ENCODE results near the gene HS3ST6. TPM values are rescaled to one million over a fixed set of nuclear protein-coding genes. Genes with fewer than 3 reads are reported as not detected.

HS3ST6 gene
- total and polyA plus RNA-seq, 2 of the 13 experiments (the other 11 are each of a cell fraction or from before 2014, with no cell fraction given), result not detected

- TF ChIP-seq SSRP1 (CRISPR knock-in tag; IDR thresholded peaks at IDR 0.05) (peak; percentile 72; the same call in 1 of the 2 replicates), ZFP41 (CRISPR knock-in tag; IDR thresholded peaks at IDR 0.05; ENCODE audit: borderline replicate concordance) (no peak), ZNF546 (CRISPR knock-in tag; conservative IDR thresholded peaks at IDR 0.05) (no peak), FOXK2 (IDR thresholded peaks at IDR 0.05) (no peak), ZNF605 (CRISPR knock-in tag; IDR thresholded peaks at IDR 0.05) (no peak), ZBTB4 (CRISPR knock-in tag; IDR thresholded peaks at IDR 0.05; ENCODE audit: borderline replicate concordance) (no peak), NR2C2 (CRISPR knock-in tag; IDR thresholded peaks at IDR 0.05; ENCODE audit: borderline replicate concordance) (peak; percentile 49; the same call in 1 of the 2 replicates), ATAD3A (CRISPR knock-in tag; IDR thresholded peaks at IDR 0.05) (no peak), GLI4 (CRISPR knock-in tag; IDR thresholded peaks at IDR 0.05; ENCODE audit: borderline replicate concordance) (no peak), DNMT1 (CRISPR knock-in tag; IDR thresholded peaks at IDR 0.05) (no peak), ZNF264 (CRISPR knock-in tag; IDR thresholded peaks at IDR 0.05) (no peak), ADNP (CRISPR knock-in tag; IDR thresholded peaks at IDR 0.05) (no peak), CREB3 (CRISPR knock-in tag; IDR thresholded peaks at IDR 0.05) (no peak), HMG20A (CRISPR knock-in tag; IDR thresholded peaks at IDR 0.05; ENCODE audit: borderline replicate concordance) (peak; percentile 30; the same call in 1 of the 2 replicates), ZNF775 (CRISPR knock-in tag; IDR thresholded peaks at IDR 0.05; ENCODE audit: borderline replicate concordance) (no peak), MATR3 (CRISPR knock-in tag; IDR thresholded peaks at IDR 0.05) (no peak), ZBTB8A (CRISPR knock-in tag; IDR thresholded peaks at IDR 0.05; ENCODE audit: borderline replicate concordance, low read depth) (no peak), XBP1 (CRISPR knock-in tag; IDR thresholded peaks at IDR 0.05) (no peak), ZNF616 (CRISPR knock-in tag; IDR thresholded peaks at IDR 0.05; ENCODE audit: low read depth) (no peak)
- TF ChIP-seq, protein P1, sequence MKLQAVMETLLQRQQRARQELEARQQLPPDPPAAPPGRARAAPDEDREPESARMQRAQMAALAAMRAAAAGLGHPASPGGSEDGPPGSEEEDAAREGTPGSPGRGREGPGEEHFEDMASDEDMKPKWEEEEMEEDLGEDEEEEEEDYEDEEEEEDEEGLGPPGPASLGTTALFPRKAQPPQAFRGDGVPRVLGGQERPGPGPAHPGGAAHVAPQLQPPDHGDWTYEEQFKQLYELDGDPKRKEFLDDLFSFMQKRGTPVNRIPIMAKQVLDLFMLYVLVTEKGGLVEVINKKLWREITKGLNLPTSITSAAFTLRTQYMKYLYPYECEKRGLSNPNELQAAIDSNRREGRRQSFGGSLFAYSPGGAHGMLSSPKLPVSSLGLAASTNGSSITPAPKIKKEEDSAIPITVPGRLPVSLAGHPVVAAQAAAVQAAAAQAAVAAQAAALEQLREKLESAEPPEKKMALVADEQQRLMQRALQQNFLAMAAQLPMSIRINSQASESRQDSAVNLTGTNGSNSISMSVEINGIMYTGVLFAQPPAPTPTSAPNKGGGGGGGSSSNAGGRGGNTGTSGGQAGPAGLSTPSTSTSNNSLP (IDR thresholded peaks at IDR 0.05; ENCODE audit: low read depth, low read length), result 0 out of 2 replicates have a peak, but pooled peaks have one; percentile 69
These were observed 47.7 kb downstream of the HS3ST6 start (continued) for GRCh38 chr16:1870365-1871082.
